Measurements from ENCODE around the gene MAEL.

DNA sequence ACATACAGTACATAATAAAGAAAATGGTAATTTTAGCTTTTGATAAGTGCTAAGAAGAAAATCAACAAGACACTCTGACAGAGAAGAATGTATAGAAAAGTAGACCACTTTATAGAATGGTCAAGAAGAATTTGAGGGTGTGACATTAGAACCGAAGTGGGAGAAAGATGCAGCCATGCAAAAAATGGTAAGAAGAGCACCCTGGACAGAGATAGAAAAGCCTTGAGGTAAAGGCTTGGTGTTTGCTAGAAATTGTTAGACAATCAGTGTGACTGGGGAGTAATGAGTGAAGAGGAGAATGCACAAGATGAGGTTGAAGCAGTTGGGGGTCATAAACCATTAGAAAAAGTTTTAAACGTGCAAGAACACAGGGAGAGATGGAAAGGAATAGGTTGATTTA, 23.5 kb downstream of the MAEL start:
- TF ChIP-seq, protein P1, sequence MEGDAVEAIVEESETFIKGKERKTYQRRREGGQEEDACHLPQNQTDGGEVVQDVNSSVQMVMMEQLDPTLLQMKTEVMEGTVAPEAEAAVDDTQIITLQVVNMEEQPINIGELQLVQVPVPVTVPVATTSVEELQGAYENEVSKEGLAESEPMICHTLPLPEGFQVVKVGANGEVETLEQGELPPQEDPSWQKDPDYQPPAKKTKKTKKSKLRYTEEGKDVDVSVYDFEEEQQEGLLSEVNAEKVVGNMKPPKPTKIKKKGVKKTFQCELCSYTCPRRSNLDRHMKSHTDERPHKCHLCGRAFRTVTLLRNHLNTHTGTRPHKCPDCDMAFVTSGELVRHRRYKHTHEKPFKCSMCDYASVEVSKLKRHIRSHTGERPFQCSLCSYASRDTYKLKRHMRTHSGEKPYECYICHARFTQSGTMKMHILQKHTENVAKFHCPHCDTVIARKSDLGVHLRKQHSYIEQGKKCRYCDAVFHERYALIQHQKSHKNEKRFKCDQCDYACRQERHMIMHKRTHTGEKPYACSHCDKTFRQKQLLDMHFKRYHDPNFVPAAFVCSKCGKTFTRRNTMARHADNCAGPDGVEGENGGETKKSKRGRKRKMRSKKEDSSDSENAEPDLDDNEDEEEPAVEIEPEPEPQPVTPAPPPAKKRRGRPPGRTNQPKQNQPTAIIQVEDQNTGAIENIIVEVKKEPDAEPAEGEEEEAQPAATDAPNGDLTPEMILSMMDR (IDR thresholded peaks at IDR 0.05; ENCODE audit: poor library complexity): no peak
- no peak for TF ChIP-seq EZH2phosphoT487 (IDR thresholded peaks at IDR 0.05; ENCODE audit: low read depth, severe bottlenecking, unreplicated experiment)
- TF ChIP-seq EZH2 (IDR thresholded peaks at IDR 0.05; ENCODE audit: borderline replicate concordance): no peak
